ENCODE measurements around the gene MRPL49.

GRCh38 chr11:65148657-65149056 lies 26.5 kb downstream of the MRPL49 start:
- TF ChIP-seq CTCF (IDR thresholded peaks at IDR 0.05) (no peak), POLR2A (IDR thresholded peaks at IDR 0.05) (no peak)

Measured in adrenal gland (tissue), 5 donors.